Omental fat pad (tissue), 4 donors: ENCODE measurements around the gene SFXN5. TPM values are rescaled to one million over a fixed set of nuclear protein-coding genes. Genes with fewer than 3 reads are reported as not detected.
A peak's percentile ranks its signal among the peaks of the same experiment; 100 is the strongest.

Source experiments
- ATAC-seq: fragments of 150-250 bp; one replicate; pipeline ENCODE4 v1.9.1; 2016; ENCODE audit warnings: mild to moderate bottlenecking, moderate library complexity; ENCODE audit not compliant: low FRiP score
- DNase-seq: peaks from one replicate; pipeline ENCODE4 v3.0.0-alpha.2; 2019; ENCODE audit warnings: low spot score
- total RNA-seq, 4 donors: library from RNA; depleted of rRNA; stranded (reverse); fragments of >200 nt; gene quantifications; one replicate each; pipeline ENCODE4 v1.1.0, GENCODE V29; 2016
- TF ChIP-seq, protein P1 (sequence below), 3 donors: fragments of 450-650 bp; IDR thresholded peaks; one replicate each; pipeline ENCODE4 v1.5.1; 2016 to 2017; ENCODE audit warnings: antibody characterized with exemption in 3 of 3, mild to moderate bottlenecking in 3 of 3, moderate library complexity in 2 of 3

SFXN5 gene
- total RNA-seq, 4 donors from 2014 or later = 5.1 to 15.6 (median 9.4) TPM

DNA sequence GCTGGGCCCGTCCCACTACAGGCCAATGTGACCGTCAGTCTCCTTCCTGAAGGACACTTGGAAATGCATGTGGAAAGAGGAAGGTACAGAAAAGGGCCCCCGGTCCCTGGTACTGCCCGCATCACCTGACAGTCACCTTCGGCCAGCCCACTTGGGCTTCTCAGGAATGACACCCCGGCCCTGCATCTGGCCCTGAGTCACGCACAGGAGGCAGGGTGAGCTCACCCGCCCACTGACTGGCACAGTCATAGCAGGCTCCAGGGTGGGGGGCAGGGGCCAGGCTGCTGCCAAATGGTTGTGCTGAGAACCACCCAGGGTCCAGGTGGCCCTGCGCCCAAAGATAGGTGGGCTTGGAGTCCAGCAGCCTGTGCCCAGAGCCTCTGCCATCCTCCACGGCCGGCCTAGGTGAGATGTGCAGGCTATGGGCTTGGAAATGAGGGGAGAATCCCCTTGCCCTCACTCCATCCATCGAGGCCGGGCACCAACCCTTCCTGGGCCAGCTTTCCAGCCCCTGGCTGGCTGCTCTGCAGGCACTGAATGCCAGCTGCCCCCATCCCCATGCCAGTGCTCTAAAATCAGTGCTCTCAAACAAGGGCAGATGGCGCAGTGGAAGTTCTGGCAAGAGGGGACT is 140.1 kb downstream of the SFXN5 start:
- DNase-seq (no peak), ATAC-seq (no peak)
- TF ChIP-seq, protein P1, sequence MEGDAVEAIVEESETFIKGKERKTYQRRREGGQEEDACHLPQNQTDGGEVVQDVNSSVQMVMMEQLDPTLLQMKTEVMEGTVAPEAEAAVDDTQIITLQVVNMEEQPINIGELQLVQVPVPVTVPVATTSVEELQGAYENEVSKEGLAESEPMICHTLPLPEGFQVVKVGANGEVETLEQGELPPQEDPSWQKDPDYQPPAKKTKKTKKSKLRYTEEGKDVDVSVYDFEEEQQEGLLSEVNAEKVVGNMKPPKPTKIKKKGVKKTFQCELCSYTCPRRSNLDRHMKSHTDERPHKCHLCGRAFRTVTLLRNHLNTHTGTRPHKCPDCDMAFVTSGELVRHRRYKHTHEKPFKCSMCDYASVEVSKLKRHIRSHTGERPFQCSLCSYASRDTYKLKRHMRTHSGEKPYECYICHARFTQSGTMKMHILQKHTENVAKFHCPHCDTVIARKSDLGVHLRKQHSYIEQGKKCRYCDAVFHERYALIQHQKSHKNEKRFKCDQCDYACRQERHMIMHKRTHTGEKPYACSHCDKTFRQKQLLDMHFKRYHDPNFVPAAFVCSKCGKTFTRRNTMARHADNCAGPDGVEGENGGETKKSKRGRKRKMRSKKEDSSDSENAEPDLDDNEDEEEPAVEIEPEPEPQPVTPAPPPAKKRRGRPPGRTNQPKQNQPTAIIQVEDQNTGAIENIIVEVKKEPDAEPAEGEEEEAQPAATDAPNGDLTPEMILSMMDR (IDR thresholded peaks at IDR 0.05) = no peak

GRCh38 chr2:72929010-72929409 is 142.5 kb downstream of the SFXN5 start:
- DNase-seq (peak; percentile 4), ATAC-seq (no peak)
- TF ChIP-seq, protein P1 (IDR thresholded peaks at IDR 0.05) = no peak

DNA sequence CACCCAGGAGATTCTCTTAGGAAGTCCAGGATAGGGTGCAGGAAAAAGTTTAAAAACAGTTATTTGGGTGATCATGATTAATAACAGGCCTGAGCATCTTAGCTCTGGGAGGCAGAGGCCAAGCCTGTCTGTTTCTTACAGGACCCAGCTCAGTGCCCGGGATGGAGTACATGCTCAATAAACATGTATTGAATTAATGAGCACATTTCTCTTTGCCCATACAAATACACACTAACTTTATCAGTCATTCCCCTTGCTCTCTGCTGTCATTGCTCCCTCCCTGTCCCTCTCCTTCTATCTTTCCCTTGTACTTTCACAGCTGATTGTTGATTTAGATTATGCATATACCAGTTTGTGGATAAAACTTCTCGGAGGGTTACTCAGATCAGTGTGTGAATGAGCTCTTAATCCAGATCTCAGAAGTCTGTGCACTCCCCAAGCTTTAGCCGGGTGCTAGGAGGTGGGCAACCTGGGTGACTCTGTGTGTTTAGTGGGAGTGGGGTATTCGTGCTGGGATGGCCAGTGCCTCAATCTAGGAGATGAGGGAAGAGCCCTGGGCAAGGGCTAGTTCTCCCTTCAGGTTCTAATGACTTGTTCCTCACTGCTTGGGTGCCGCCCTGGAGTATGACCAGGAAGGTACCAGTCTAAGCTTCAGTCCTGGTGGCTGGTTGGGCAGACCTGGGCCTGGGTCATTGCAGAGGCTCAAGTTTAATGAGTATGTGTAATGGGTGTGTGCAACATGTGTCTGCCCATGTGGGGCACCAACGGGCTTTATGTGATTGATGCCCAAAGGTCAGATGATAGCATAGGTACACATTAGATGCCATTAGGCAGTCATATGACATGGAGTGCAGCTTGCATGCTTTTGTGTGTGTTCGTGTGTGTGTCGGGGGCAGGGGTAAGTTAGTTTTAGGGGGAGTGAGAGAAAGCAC is 143.6 kb downstream of the SFXN5 start:
- ATAC-seq (no peak), DNase-seq (peak; percentile 1)
- TF ChIP-seq, protein P1 (IDR thresholded peaks at IDR 0.05) = no peak

GRCh38 chr2:72926811-72927465 is 144.6 kb downstream of the SFXN5 start:
- ATAC-seq (no peak), DNase-seq (no peak)

DNA sequence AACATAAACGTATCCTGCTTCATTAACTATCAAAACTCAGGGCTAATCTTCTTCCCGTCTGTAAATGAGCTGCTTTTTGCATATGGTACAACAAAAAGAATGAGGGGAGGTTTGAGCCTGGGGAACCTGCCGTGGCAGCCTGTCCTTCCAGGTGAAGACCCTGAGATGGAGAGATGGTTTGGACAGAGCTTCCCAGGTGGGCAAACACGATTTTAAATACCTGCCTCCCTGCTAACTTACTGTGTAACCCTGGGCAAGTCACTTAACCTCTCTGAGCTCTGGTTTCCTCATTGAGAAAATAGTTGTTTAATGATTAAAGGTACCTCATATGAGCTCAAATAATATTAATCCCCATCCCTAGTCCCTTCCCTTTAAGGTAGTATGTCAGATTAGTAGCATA is 145.1 kb downstream of the SFXN5 start:
- DNase-seq (no peak), ATAC-seq (no peak)
- TF ChIP-seq, protein P1 (IDR thresholded peaks at IDR 0.05) = no peak

More at GRCh38 chr2:72926811-72927465, 144.6 kb downstream of the SFXN5 start:
- TF ChIP-seq, protein P1 (IDR thresholded peaks at IDR 0.05) = no peak

GRCh38 chr2:72925328-72925943 is 146.1 kb downstream of the SFXN5 start:
- ATAC-seq = no peak
- TF ChIP-seq, protein P1 (IDR thresholded peaks at IDR 0.05) = no peak
- no peak for DNase-seq
